ENCODE results near the gene SLC25A47. TPM values are rescaled to one million over a fixed set of nuclear protein-coding genes. Genes with fewer than 3 reads are reported as not detected.
A peak's percentile ranks its signal among the peaks of the same experiment; 100 is the strongest.

The SLC25A47 gene
- total RNA-seq, 1 donor from 2014 or later = not detected

DNA sequence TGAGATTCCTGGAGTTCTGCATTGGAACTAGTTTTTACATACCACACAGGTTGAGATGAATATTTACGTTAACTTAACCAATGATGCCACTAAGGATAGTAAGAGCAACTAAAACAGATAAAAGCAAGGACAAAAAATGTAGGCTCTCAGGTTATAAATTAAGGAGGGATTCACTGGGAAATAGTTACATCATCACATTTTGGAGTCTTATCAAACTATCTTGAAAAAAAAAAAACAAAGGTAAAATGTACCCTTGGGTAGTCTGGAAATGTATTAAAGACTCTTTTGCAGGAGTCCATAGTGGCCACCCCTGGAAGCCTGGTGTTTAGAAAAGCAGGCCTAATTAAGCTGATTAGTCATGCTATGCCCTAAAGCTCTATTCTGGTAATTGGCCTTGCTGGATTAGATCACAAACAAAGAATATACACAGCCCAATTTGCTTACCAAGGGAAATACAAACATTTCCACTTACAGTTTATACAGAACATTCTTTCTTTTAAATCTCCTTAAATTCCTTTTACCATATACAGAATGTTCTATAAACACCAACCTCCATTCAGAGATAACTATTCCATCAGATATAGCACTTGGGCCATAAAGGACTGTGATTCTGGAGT is 39.3 kb downstream of the SLC25A47 start:
- ATAC-seq (no peak), DNase-seq (ENCODE audit: missing footprints) (no peak)
- intact Hi-C loops (cut with DNase I) = no loop called here

- ATAC-seq = no peak
- intact Hi-C loops (cut with DNase I) = no loop called here
- DNase-seq (ENCODE audit: missing footprints) = no peak
These were observed 39.9 kb downstream of the SLC25A47 start for GRCh38 chr14:100363053-100363452.

DNA sequence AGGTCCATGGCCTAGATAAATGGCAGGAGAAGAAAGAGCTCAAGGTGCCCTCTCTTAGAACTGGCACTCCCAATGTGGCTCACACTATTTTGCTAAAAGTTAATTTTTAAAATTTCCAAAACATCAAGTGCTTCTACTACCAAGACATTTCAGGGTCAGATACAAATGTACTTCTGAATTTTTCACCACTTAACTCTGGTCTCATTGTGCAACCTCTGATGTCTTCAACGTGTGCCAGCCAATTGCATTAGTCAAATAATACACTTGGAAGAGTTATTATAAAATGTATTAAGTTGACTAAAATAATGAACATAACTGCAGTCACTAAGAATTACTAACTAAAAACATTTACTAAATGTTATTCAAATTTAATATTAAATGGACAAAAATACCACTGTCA is 41.3 kb downstream of the SLC25A47 start:
- ATAC-seq (no peak), DNase-seq (ENCODE audit: missing footprints) (no peak)
- intact Hi-C loops (cut with DNase I) = no loop called here

DNA sequence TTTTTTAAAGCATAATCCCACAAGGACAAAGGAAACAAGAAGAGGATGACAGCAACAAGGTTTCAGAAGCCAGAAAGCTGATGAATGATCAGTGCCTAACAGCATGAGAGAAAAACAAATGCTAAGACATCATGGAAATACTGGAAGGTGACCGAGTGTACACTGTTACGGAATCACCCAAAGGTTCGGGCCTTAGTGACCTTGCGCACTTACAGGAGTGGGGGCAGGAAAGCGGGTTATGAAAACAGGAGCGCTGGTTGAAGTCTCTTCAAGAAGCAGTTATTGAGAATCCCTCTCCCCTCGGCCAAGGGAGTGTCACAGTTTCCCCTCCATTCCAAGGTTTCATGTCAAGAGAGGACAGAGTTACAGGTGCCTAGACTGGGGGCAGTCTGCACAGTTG is 42.6 kb downstream of the SLC25A47 start:
- intact Hi-C loops (cut with DNase I) = no loop called here
- no peak for DNase-seq (ENCODE audit: missing footprints)
- ATAC-seq = no peak

- intact Hi-C loops (cut with DNase I) = no loop called here
- no peak for ATAC-seq
These were observed 45.9 kb downstream of the SLC25A47 start for GRCh38 chr14:100369019-100369418.

DNA sequence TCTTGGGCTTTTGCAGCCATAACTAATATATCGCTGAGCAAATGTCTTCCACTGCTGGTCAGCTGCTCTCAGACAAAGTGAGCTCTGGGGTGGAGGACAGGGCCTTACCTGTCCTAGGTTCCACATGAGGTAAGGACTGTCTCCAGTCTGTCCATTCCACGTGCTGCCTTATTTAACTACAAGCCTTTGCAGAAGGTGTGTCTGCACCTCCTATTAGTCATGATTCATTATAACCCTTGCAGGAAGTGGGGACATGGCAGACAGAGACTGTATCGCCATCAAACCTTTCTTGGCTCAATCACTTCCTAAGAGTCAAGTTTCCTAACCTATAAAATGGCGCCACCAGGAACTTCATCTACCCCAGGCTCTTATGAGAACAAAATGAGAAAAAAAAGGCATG is 46.9 kb downstream of the SLC25A47 start:
- ATAC-seq = no peak
- DNase-seq (ENCODE audit: missing footprints) = no peak
- intact Hi-C loops (cut with DNase I) = loop anchor here (10.0 kb wide), 1 partner anchor 225 kb away; no protein-coding TSS in a partner anchor

More at GRCh38 chr14:100369019-100369418, 45.9 kb downstream of the SLC25A47 start:
- DNase-seq (ENCODE audit: missing footprints) = no peak

DNA sequence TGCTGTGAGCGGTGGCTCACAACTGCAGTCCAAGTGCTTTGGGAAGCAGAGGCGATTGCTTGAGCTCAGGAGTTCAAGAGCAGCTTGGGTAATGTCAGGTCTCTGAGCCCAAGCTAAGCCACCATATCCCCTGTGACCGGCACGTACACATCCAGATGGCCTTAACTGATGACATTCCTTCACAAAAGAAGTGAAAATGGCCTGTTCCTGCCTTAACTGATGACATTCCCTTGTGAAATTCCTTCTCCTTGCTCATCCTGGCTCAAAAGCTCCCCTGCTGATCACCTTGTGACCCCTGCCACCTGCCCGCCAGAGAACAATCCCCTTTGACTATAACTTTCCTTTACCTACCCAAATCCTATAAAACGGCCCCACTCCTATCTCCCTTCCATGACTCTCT is 48.6 kb downstream of the SLC25A47 start:
- DNase-seq (ENCODE audit: missing footprints) (no peak), ATAC-seq (no peak)
- intact Hi-C loops (cut with DNase I) = loop anchor here (10.0 kb wide), 1 partner anchor 227 kb away; no protein-coding TSS in a partner anchor

DNA sequence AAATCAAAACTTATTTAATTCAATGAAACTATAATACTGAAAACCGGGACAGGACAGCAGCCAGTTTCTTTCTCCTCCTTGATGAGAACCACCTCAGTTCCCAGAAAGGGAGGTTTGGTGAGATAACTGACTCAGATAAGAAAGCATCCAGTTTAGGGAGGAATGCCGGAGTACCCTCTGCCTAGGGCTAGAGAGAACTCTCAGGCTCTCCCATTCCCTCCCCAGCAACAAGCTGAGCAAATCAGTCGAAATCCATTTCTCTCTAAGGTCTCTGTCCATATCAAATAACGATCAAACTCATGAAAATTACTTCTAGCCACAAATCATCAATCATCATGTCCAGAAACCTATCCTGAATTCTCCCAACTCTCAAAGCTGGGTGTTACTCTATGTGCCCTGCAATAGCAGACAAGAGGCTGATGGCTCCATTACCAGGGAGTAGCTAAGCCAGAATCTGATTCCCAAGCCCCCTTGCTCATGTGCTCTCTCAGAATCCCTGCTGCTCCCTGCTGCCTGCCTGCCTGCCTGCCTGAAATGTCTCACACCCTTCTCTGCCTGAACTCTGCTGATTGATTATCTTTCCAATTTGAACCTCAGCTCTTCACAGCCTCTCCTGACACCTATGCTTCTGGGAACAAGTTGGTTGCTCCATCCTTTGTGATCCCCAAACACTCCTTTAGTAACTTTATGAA is 49.4 kb downstream of the SLC25A47 start:
- intact Hi-C loops (cut with DNase I) = loop anchor here (10.0 kb wide), 1 partner anchor 228 kb away; no protein-coding TSS in a partner anchor
- ATAC-seq = no peak
- no peak for DNase-seq (ENCODE audit: missing footprints)

- DNase-seq (ENCODE audit: missing footprints) (no peak), ATAC-seq (no peak)
- intact Hi-C loops (cut with DNase I) = loop anchor here (10.0 kb wide), 1 partner anchor 229 kb away; no protein-coding TSS in a partner anchor
These were observed 51.1 kb downstream of the SLC25A47 start for GRCh38 chr14:100374270-100374669.

- DNase-seq (ENCODE audit: missing footprints) (no peak), ATAC-seq (no peak)
- intact Hi-C loops (cut with DNase I) = loop anchor here (1.0 to 10.0 kb wide), 5 partner anchors 66 to 393 kb away; no protein-coding TSS in a partner anchor
These were observed 51.7 kb downstream of the SLC25A47 start for GRCh38 chr14:100374876-100375265.

DNA sequence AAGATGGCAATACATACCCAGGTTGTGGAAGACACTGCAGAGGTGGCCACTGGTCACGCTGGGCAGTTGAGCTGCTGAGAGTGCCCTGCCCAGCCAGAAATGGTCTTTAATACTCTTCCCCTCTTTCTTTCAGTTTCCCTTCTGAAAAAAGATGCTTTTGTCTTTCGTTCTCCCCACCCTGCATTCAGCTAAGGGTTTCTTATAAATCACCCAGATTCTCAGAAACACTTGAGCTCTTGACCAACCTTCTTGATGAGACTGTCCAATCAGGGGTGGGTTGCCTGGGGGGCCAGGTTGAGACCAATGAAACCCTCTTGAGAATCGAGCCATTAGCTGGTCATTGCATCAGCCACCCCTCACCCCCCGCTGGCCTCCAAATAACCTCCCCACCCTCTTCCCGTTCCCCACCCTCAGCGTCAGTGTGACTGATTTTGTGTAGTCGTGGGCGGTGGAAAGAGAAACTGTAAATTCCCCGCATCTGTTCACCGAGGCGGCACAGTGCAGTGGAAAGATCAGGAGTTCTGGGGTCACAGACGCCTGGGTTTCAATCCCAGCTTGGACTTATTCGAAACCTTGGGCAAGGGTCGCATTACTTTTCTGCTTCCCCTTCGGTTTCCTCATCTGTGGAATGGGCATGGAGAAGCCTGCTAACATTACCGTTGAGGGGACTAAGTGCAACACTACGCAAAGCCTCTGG is 52.3 kb downstream of the SLC25A47 start:
- DNase-seq (ENCODE audit: missing footprints) (peak; percentile 88), ATAC-seq (peak; percentile 62)
- intact Hi-C loops (cut with DNase I) = loop anchor here (1.0 to 10.0 kb wide), 5 partner anchors 66 to 393 kb away; no protein-coding TSS in a partner anchor

GRCh38 chr14:100375963-100376735 is 53.0 kb downstream of the SLC25A47 start, which contains the start of gene WDR25:
TSS of gene WDR25 (plus strand) at chr14:100376485.
- intact Hi-C loops (cut with DNase I) = loop anchor here (1.0 to 10.0 kb wide), 6 partner anchors 67 to 394 kb away; partner anchors contain the start of gene YY1
- DNase-seq (ENCODE audit: missing footprints) = peak; percentile 97

GRCh38 chr14:100376751-100377171 is 53.6 kb downstream of the SLC25A47 start:
- no peak for ATAC-seq
- intact Hi-C loops (cut with DNase I) = loop anchor here (2.0 to 10.0 kb wide), 5 partner anchors 89 to 394 kb away; partner anchors contain the start of gene YY1
- no peak for DNase-seq (ENCODE audit: missing footprints)

More at GRCh38 chr14:100375963-100376735, 53.0 kb downstream of the SLC25A47 start, which contains the start of gene WDR25:
- peak; percentile 97 for ATAC-seq

Small RNA genes lying within 50 kb of the gene (microRNA-seq; reads per million reads assigned to microRNA genes)
- gene MIR345 = 50.9 reads per million, percentile 44 among the genes with 10 or more reads in this experiment
- gene MIR6764 = not detected

Other genes with a start within 250 kb of the SLC25A47 start
- not detected for gene DEGS2, start 163.7 kb upstream of the SLC25A47 start, total RNA-seq
- 46.0 TPM for gene YY1, start 84.2 kb upstream of the SLC25A47 start, total RNA-seq
- gene SLC25A29, start 16.9 kb upstream of the SLC25A47 start, total RNA-seq = 18.6 TPM
- 4.6 TPM for gene WDR25, start 53.1 kb downstream of the SLC25A47 start, total RNA-seq